ENCODE results near the gene VMP1. TPM values are rescaled to one million over a fixed set of nuclear protein-coding genes. Genes with fewer than 3 reads are reported as not detected.

VMP1 gene
- polyA plus RNA-seq, 2 of the 4 experiments (the other 2 are of a cell fraction) = 395 to 726 TPM

GRCh38 chr17:59702304-59702703 is 5.2 kb upstream of the VMP1 start:
- FAIRE-seq (no peak), DNase-seq (ENCODE audit: low read depth in 1 of 2, low spot score in 1 of 2) (no peak), ATAC-seq (no peak)
- Histone ChIP-seq H3K4me3 (no peak overlapping the region), H3K9me3 (no peaks in the 10 kb centered on the region), H3K4me2 (no peak overlapping the region), H3K4me1 (peaks cover 21% of the 10 kb centered on the region), H3K27ac (no peak overlapping the region)
- POLR2A ChIA-PET = no interaction called here
- CTCF ChIA-PET = interaction anchor here (0.9 to 1.2 kb wide), 3 partner anchors 44 to 334 kb away, joined by 3 read pairs; no protein-coding TSS in a partner anchor
- 95% methylated on average over 7 of the region's 7 CpGs for WGBS (ENCODE audit: missing lambda C conversion rate)
- TF ChIP-seq SMC3 (IDR thresholded peaks at IDR 0.05) (no peak), PBX3 (IDR thresholded peaks at IDR 0.05) (no peak), HEYL (CRISPR knock-in tag; IDR thresholded peaks at IDR 0.05) (no peak), HMGXB4 (CRISPR knock-in tag; IDR thresholded peaks at IDR 0.05; ENCODE audit: borderline replicate concordance) (no peak), ZSCAN20 (CRISPR knock-in tag; IDR thresholded peaks at IDR 0.05) (no peak), ZFP36 (IDR thresholded peaks at IDR 0.05; ENCODE audit: borderline replicate concordance, partially characterized antibody) (no peak), ELK1 (IDR thresholded peaks at IDR 0.05; ENCODE audit: low read depth, low read length) (no peak), EP300 (IDR thresholded peaks at IDR 0.05) (no peak)

GRCh38 chr17:59707971-59708430 is 547 bp downstream of the VMP1 start:
- ATAC-seq = peak; percentile 11 to 17; a peak in 5 of 6 replicates
- 2% methylated on average over 15 of the region's 15 CpGs for WGBS (ENCODE audit: missing lambda C conversion rate)

GRCh38 chr17:59711936-59712335 is 4.5 kb downstream of the VMP1 start:
- no peak for FAIRE-seq
- peaks cover 24% of the 10 kb centered on the region; the same call in 2 of the 3 replicates for H3K4me1 ChIP-seq
- no peak overlapping the region for H3K4me2 ChIP-seq
- no peak for DNase-seq (ENCODE audit: low read depth in 1 of 2, low spot score in 1 of 2)
- TF ChIP-seq TP53 (CRISPR knock-in tag; IDR thresholded peaks at IDR 0.05) (no peak), MAFK (IDR thresholded peaks at IDR 0.05; ENCODE audit: partially characterized antibody) (no peak), FOSL2 (IDR thresholded peaks at IDR 0.05) (no peak), FOSL2 (CRISPR knock-in tag; IDR thresholded peaks at IDR 0.05) (no peak), BCL3 (IDR thresholded peaks at IDR 0.05) (no peak), HES2 (IDR thresholded peaks at IDR 0.05) (no peak), MAZ (IDR thresholded peaks at IDR 0.05; ENCODE audit: borderline replicate concordance, low read depth, low read length) (no peak), EP300 (IDR thresholded peaks at IDR 0.05) (no peak), ZFP36 (IDR thresholded peaks at IDR 0.05; ENCODE audit: borderline replicate concordance, partially characterized antibody) (no peak), CHD4 (IDR thresholded peaks at IDR 0.05; ENCODE audit: borderline replicate concordance) (no peak), USF2 (IDR thresholded peaks at IDR 0.05) (no peak), SMC3 (IDR thresholded peaks at IDR 0.05) (no peak), ZC3H11A (IDR thresholded peaks at IDR 0.05) (no peak), SREBF2 (IDR thresholded peaks at IDR 0.05) (no peak), RARB (CRISPR knock-in tag; IDR thresholded peaks at IDR 0.05) (no peak)
- H3K27ac ChIP-seq = no peak overlapping the region
- no peak overlapping the region for H3K4me3 ChIP-seq
- ATAC-seq = no peak
- ChIA-PET POLR2A (no interaction called here), CTCF (interaction anchor here (0.8 to 1.8 kb wide), 5 partner anchors 10 to 148 kb away, joined by 4 to 5 read pairs (median 4); no protein-coding TSS in a partner anchor)
- H3K9me3 ChIP-seq = no peaks in the 10 kb centered on the region

More at GRCh38 chr17:59707971-59708430, 547 bp downstream of the VMP1 start:
- no peak for TF ChIP-seq HES2 (IDR thresholded peaks at IDR 0.05)
- no peak for TF ChIP-seq FOSL2 (IDR thresholded peaks at IDR 0.05)
- TF ChIP-seq FOSL2 (CRISPR knock-in tag; IDR thresholded peaks at IDR 0.05) = no peak
- 0 out of 2 replicates have a peak, but pooled peaks have one; percentile 36 for TF ChIP-seq RARB (CRISPR knock-in tag; IDR thresholded peaks at IDR 0.05)
- TF ChIP-seq TFCP2L1 (CRISPR knock-in tag; IDR thresholded peaks at IDR 0.05) = 0 out of 2 replicates have a peak, but pooled peaks have one; percentile 63
- ChIA-PET POLR2A (interaction anchor here (0.6 to 2.1 kb wide), 14 partner anchors 12 to 357 kb away, joined by 3 to 38 read pairs (median 4); partner anchors contain the start of genes CLTC and RNFT1), CTCF (interaction anchor here (1.2 to 3.7 kb wide), 10 partner anchors 9 to 151 kb away, joined by 3 to 12 read pairs (median 4); no protein-coding TSS in a partner anchor)
- no peaks in the 10 kb centered on the region for H3K9me3 ChIP-seq
- H3K4me3 ChIP-seq = peak overlapping the region; percentile 68
- FAIRE-seq = no peak
- DNase-seq (ENCODE audit: low read depth in 1 of 2, low spot score in 1 of 2) = peak in 1 of 2 experiments; percentile 40
- peak overlapping the region; percentile 98 for H3K4me2 ChIP-seq
- H3K4me1 ChIP-seq = peaks cover 45% of the 10 kb centered on the region
- H3K27ac ChIP-seq = peak overlapping the region; percentile 87 to 88
